H1 (cell line): Measurements from ENCODE around the gene TUBGCP3. TPM values are rescaled to one million over a fixed set of nuclear protein-coding genes. Genes with fewer than 3 reads are reported as not detected.

ENCODE experiments used
- CTCF ChIA-PET: fragments of 300-600 bp; sonication (Branson Sonifier 250); formaldehyde crosslinking; loops from one replicate; lab custom pipeline; 2021; ENCODE audit not compliant: partially characterized antibody; lab: Charles Lee
- POLR2A ChIA-PET: fragments of 300-600 bp; sonication (Branson Sonifier 250); formaldehyde crosslinking; loops from one replicate; lab custom pipeline; 2021; ENCODE audit warnings: inconsistent platforms; ENCODE audit not compliant: partially characterized antibody; lab: Charles Lee
- DNase-seq, 2 experiments: peaks; one replicate each; pipeline versions ENCODE4 v3.0.0 to v3.0.0-alpha.2; 2010 to 2022; ENCODE audit warnings: low spot score in 2 of 2, low read depth in 1 of 2, mixed read lengths in 1 of 2
- FAIRE-seq: peaks from 2 replicates; lab custom pipeline; 2011; peaks lifted over from hg19 to GRCh38; lab: Jason Lieb, UNC
- H2AFZ ChIP-seq: 2 replicates; pipeline ENCODE4 v1.8.1; 2012; ENCODE audit warnings: low read length, inconsistent platforms
- H2AK5ac ChIP-seq: 2 replicates; pipeline ENCODE4 v1.6.1; 2013; ENCODE audit warnings: low read depth, low read length
- H2BK120ac ChIP-seq: replicated peaks from 2 replicates; pipeline ENCODE3; 2013; ENCODE audit warnings: low read depth, low read length, inconsistent platforms
- H2BK12ac ChIP-seq: 2 replicates; pipeline ENCODE4 v1.6.1; 2013; ENCODE audit warnings: low read depth, low read length
- H2BK15ac ChIP-seq: 2 replicates; pipeline ENCODE4 v1.6.1; 2013; ENCODE audit warnings: low read length
- H2BK20ac ChIP-seq: 2 replicates; pipeline ENCODE4 v1.6.1; 2013; ENCODE audit warnings: low read length
- H2BK5ac ChIP-seq: 2 replicates; pipeline ENCODE4 v1.6.1; 2013; ENCODE audit warnings: low read depth, low read length
- H3K14ac ChIP-seq: 2 replicates; pipeline ENCODE4 v1.6.1; 2013; ENCODE audit warnings: inconsistent platforms; ENCODE audit not compliant: insufficient read length
- H3K18ac ChIP-seq: 2 replicates; pipeline ENCODE4 v1.6.1; 2013; ENCODE audit warnings: low read length; ENCODE audit errors: extremely low read depth
- H3K23ac ChIP-seq: 2 replicates; pipeline ENCODE4 v1.6.1; 2013; ENCODE audit warnings: inconsistent platforms; ENCODE audit not compliant: insufficient read length
- H3K23me2 ChIP-seq: 2 replicates; pipeline ENCODE4 v1.6.1; 2013; ENCODE audit warnings: low read depth, low read length
- H3K27ac ChIP-seq: 2 replicates; pipeline ENCODE4 v1.6.1; 2011; ENCODE audit warnings: low read depth, low read length, inconsistent platforms
- H3K27me3 ChIP-seq, 4 experiments: replicated peaks in 1 of 4; 1 replicate in 1 of 4; 2 replicates in 3 of 4; pipeline versions ENCODE4 v1.6.1 to v1.8.1; 2011 to 2013; ENCODE audit warnings: low read length in 3 of 4, mild to moderate bottlenecking in 3 of 4, inconsistent platforms in 2 of 4, mixed read lengths in 2 of 4, moderate library complexity in 1 of 4; ENCODE audit not compliant: control insufficient read depth in 3 of 4, insufficient read depth in 3 of 4; ENCODE audit errors: extremely low read depth in 1 of 4
- H3K36me3 ChIP-seq, 4 experiments: 2 replicates each; pipeline versions ENCODE4 v1.6.1 to v1.8.1; 2011 to 2013; ENCODE audit warnings: mild to moderate bottlenecking in 4 of 4, low read length in 3 of 4, moderate library complexity in 2 of 4, control low read depth in 1 of 4, inconsistent platforms in 1 of 4; ENCODE audit not compliant: insufficient read depth in 4 of 4, control insufficient read depth in 2 of 4
- H3K4ac ChIP-seq: replicated peaks from 2 replicates; pipeline ENCODE3; 2013; ENCODE audit warnings: low read length, low read depth, mixed read lengths, inconsistent platforms; ENCODE audit not compliant: insufficient read length
- H3K4me1 ChIP-seq, 4 experiments: replicated peaks in 1 of 4; 1 replicate in 1 of 4; 2 replicates in 3 of 4; pipeline versions ENCODE4 v1.6.1 to v1.8.1; 2011 to 2013; ENCODE audit warnings: low read length in 3 of 4, inconsistent platforms in 2 of 4, mixed read lengths in 1 of 4; ENCODE audit not compliant: insufficient read depth in 4 of 4, control insufficient read depth in 3 of 4
- H3K4me2 ChIP-seq, 2 experiments: 2 replicates each; pipeline versions ENCODE4 v1.6.1 to v1.8.1; 2011 to 2013; ENCODE audit warnings: low read depth in 2 of 2, low read length in 2 of 2, control low read depth in 1 of 2, inconsistent platforms in 1 of 2, mild to moderate bottlenecking in 1 of 2; ENCODE audit not compliant: insufficient read depth in 1 of 2
- H3K4me3 ChIP-seq, 4 experiments: fragments of 200-600, 300-600 bp in 1 of 4; sonication (generic), shearing (Covaris generic), sonication (Bioruptor Twin) in 1 of 4; 2 replicates each; pipeline versions ENCODE4 v1.5.1 to v1.8.1; 2011 to 2016; ENCODE audit warnings: low read length in 4 of 4, low read depth in 3 of 4, control low read depth in 2 of 4, inconsistent platforms in 2 of 4, mild to moderate bottlenecking in 2 of 4, mixed read lengths in 1 of 4, moderate library complexity in 1 of 4; ENCODE audit not compliant: insufficient read depth in 2 of 4; ENCODE audit errors: extremely low read depth in 1 of 4
- H3K56ac ChIP-seq: replicated peaks from 2 replicates; pipeline ENCODE3; 2013; ENCODE audit warnings: low read depth, mild to moderate bottlenecking, mixed read lengths, low read length, inconsistent platforms; ENCODE audit not compliant: insufficient read length
- H3K79me1 ChIP-seq: 2 replicates; pipeline ENCODE4 v1.6.1; 2013; ENCODE audit warnings: low read depth, low read length, control low read depth
- H3K79me2 ChIP-seq, 2 experiments: 2 replicates each; pipeline versions ENCODE4 v1.6.1 to v1.8.1; 2012 to 2013; ENCODE audit warnings: low read length in 2 of 2, mild to moderate bottlenecking in 2 of 2, inconsistent platforms in 1 of 2; ENCODE audit not compliant: insufficient read depth in 2 of 2, control insufficient read depth in 1 of 2
- H3K9ac ChIP-seq, 4 experiments: replicated peaks in 1 of 4; 1 replicate in 1 of 4; 2 replicates in 3 of 4; pipeline versions ENCODE4 v1.6.1 to v1.8.1; 2011 to 2013; ENCODE audit warnings: low read depth in 3 of 4, low read length in 3 of 4, control low read depth in 2 of 4, mild to moderate bottlenecking in 2 of 4, moderate library complexity in 2 of 4, inconsistent platforms in 1 of 4; ENCODE audit errors: extremely low read depth in 1 of 4
- H3K9me3 ChIP-seq, 2 experiments: 2 replicates each; pipeline versions ENCODE4 v1.6.1 to v1.8.1; 2012 to 2013; ENCODE audit warnings: mild to moderate bottlenecking in 2 of 2, moderate library complexity in 2 of 2, control low read depth in 1 of 2, inconsistent platforms in 1 of 2, low read depth in 1 of 2, low read length in 1 of 2, mixed read lengths in 1 of 2; ENCODE audit not compliant: insufficient read depth in 2 of 2
- H4K20me1 ChIP-seq, 2 experiments: replicated peaks in 1 of 2; 2 replicates each; pipeline versions ENCODE3 to v1.8.1; 2011 to 2013; ENCODE audit warnings: inconsistent platforms in 2 of 2, low read length in 2 of 2, mild to moderate bottlenecking in 1 of 2; ENCODE audit not compliant: insufficient read depth in 2 of 2, control insufficient read depth in 1 of 2
- H4K5ac ChIP-seq: 2 replicates; pipeline ENCODE4 v1.6.1; 2013; ENCODE audit warnings: low read length, low read depth, mixed read lengths, inconsistent platforms; ENCODE audit not compliant: insufficient read length
- H4K8ac ChIP-seq: 2 replicates; pipeline ENCODE4 v1.8.0; 2013; ENCODE audit warnings: mild to moderate bottlenecking, moderate library complexity, low read length, inconsistent platforms; ENCODE audit not compliant: insufficient read depth; ENCODE audit errors: extremely low read depth
- H4K91ac ChIP-seq: replicated peaks from 2 replicates; pipeline ENCODE3; 2013; ENCODE audit warnings: low read length, mixed read lengths, inconsistent platforms; ENCODE audit not compliant: insufficient read length
- ASH2L ChIP-seq: fragments of 200-600, 300-600 bp; sonication (generic); IDR thresholded peaks from one replicate; pipeline ENCODE4 v1.7.1; 2017; ENCODE audit warnings: low read length
- CHD1 ChIP-seq: IDR thresholded peaks from 2 replicates; pipeline ENCODE4 v1.6.1; 2012; ENCODE audit warnings: low read depth, low read length, improper control_type of control experiment
- CTBP2 ChIP-seq: IDR thresholded peaks from 2 replicates; pipeline ENCODE4 v1.7.0; 2011; ENCODE audit warnings: borderline replicate concordance, mild to moderate bottlenecking, moderate library complexity, mixed read lengths, low read length; ENCODE audit not compliant: insufficient read depth, insufficient read length
- EZH2 ChIP-seq: fragments of 200-600 bp; sonication (generic); IDR thresholded peaks from 2 replicates; pipeline ENCODE4 v1.7.1; 2012; ENCODE audit warnings: low read depth, mild to moderate bottlenecking, moderate library complexity, low read length, inconsistent platforms; ENCODE audit not compliant: severe bottlenecking
- HDAC2 ChIP-seq, 2 experiments: fragments of 300-600 bp in 1 of 2; sonication (generic) in 1 of 2; IDR thresholded peaks; 2 replicates each; pipeline ENCODE4 v1.6.1; 2011 to 2012; ENCODE audit warnings: low read depth in 2 of 2, low read length in 2 of 2, mild to moderate bottlenecking in 2 of 2, moderate library complexity in 2 of 2, borderline replicate concordance in 1 of 2, inconsistent platforms in 1 of 2
- NANOG ChIP-seq: IDR thresholded peaks from 2 replicates; pipeline ENCODE4 v1.6.1; 2011; ENCODE audit warnings: low read length, low read depth, mild to moderate bottlenecking, inconsistent platforms; ENCODE audit not compliant: insufficient read depth, poor library complexity, severe bottlenecking
- NRF1 ChIP-seq: IDR thresholded peaks from 2 replicates; pipeline ENCODE4 v1.6.1; 2011; ENCODE audit warnings: mild to moderate bottlenecking, low read depth, low read length, improper control_type of control experiment
- POLR2A ChIP-seq, 2 experiments: IDR thresholded peaks; 1 replicate in 1 of 2; 2 replicates in 1 of 2; pipeline ENCODE4 v1.6.1; 2011; ENCODE audit warnings: low read depth in 2 of 2, low read length in 2 of 2, mild to moderate bottlenecking in 2 of 2; ENCODE audit errors: control extremely low read depth in 1 of 2
- POLR2AphosphoS5 ChIP-seq: IDR thresholded peaks from 2 replicates; pipeline ENCODE4 v1.6.1; 2011; ENCODE audit warnings: low read depth, low read length
- RAD21 ChIP-seq, 2 experiments: IDR thresholded peaks in 1 of 2; conservative IDR thresholded peaks in 1 of 2; 2 replicates each; pipeline ENCODE4 v1.6.1; 2011; ENCODE audit warnings: low read depth in 2 of 2, low read length in 2 of 2, improper control_type of control experiment in 1 of 2, inconsistent platforms in 1 of 2, mild to moderate bottlenecking in 1 of 2, moderate library complexity in 1 of 2
- SP2 ChIP-seq: IDR thresholded peaks from 2 replicates; pipeline ENCODE4 v1.6.1; 2012; ENCODE audit warnings: mild to moderate bottlenecking, low read length, inconsistent platforms
- TEAD4 ChIP-seq: IDR thresholded peaks from 2 replicates; pipeline ENCODE4 v1.6.1; 2012; ENCODE audit warnings: low read depth, low read length, inconsistent platforms, mixed read lengths
- WGBS, 2 experiments: shearing (Covaris generic) in 1 of 2; methylation state at CpG; one replicate each; pipeline versions ENCODE4 v1.1.6 to v1.1.7; 2013 to 2015; ENCODE audit warnings: low lambda C conversion rate in 2 of 2, mixed read lengths in 2 of 2, inconsistent platforms in 1 of 2, low coverage in 1 of 2, missing lambda C conversion rate in 1 of 2; ENCODE audit not compliant: insufficient replicate concordance in 2 of 2, insufficient coverage in 1 of 2, insufficient read length in 1 of 2; ENCODE audit errors: extremely low coverage in 1 of 2, missing lambda C conversion rate in 1 of 2; 5-methylcytosine and 5-hydroxymethylcytosine counted together
- polyA plus RNA-seq, 7 experiments: library from polyadenylated mRNA; depleted of rRNA in 3 of 7; stranded (reverse) in 5 of 7; unstranded in 2 of 7; fragments of >200 nt in 5 of 7; fragments of 200-250 nt in 2 of 7; gene quantifications; 1 replicate in 5 of 7; 2 replicates in 1 of 7; 4 replicates in 1 of 7; pipeline versions ENCODE4 v1.2.1 to v1.2.3, GENCODE V29; 2011 to 2013; ENCODE audit warnings: missing spikeins in 2 of 7, mixed read lengths in 2 of 7
- total RNA-seq: library from RNA; stranded (reverse); fragmentation: NEBNext Ultra II Directional; extraction: Animal tissue kit (Norgen Biotek cat#: 25700); gene quantifications from 2 replicates; pipeline ENCODE4 v1.2.1, GENCODE V29; 2021

Gene TUBGCP3
- total and polyA plus RNA-seq, 2 of the 8 experiments (the other 6 are each of a cell fraction or from before 2014, with no cell fraction given) = 27.0 to 31.7 TPM

DNA sequence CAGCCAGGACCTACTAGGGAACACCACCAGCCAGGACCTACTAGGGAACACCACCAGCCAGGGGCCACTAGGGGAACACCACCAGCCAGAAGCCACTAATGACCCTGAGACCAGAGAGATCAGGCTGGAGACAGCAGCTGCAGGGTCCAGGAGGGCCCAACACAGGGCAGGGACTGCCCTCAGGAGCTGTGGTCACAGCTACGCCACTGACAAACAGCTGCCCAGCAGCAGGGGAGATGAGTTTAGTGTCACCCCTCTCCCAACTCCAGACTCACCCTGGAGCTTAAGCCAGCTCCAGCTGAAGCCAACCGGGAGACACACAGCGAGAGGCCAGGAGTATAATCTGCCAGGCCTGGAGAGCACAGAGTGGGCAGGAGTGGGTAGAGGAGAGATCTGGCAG lies 25.7 kb downstream of the TUBGCP3 start:
- DNase-seq (no peak), FAIRE-seq (no peak)
- Histone ChIP-seq H3K56ac (no peak overlapping the region), H2BK5ac (no peak overlapping the region), H4K91ac (no peak overlapping the region), H4K8ac (no peak overlapping the region), H3K27me3 (no peaks in the 10 kb centered on the region), H3K9ac (no peak overlapping the region), H3K27ac (no peak overlapping the region), H2BK12ac (no peak overlapping the region), H3K79me1 (peaks cover 2% of the 10 kb centered on the region), H3K4me2 (no peak overlapping the region), H2AFZ (no peak overlapping the region), H3K23me2 (no peaks in the 10 kb centered on the region), H3K36me3 (peaks cover 0 to 22% (median 6%) of the 10 kb centered on the region in 4 experiments; a peak in 3 of 8 replicates), H3K23ac (no peak overlapping the region), H3K4me1 (peaks cover 2 to 5% (median 3%) of the 10 kb centered on the region in 4 experiments), H4K5ac (no peak overlapping the region), H4K20me1 (peaks cover 6 to 8% of the 10 kb centered on the region in 2 experiments), H3K79me2 (peaks cover 0 to 15% of the 10 kb centered on the region in 2 experiments; a peak in 3 of 4 replicates), H2BK120ac (no peak overlapping the region), H2BK20ac (no peak overlapping the region), H2BK15ac (no peak overlapping the region), H3K4ac (no peak overlapping the region), H3K4me3 (no peak overlapping the region)
- ChIA-PET POLR2A (no interaction called here), CTCF (interaction anchor here (0.8 to 1.2 kb wide), 3 partner anchors 12 to 46 kb away, joined by 3 to 5 read pairs (median 4); no protein-coding TSS in a partner anchor)
- 90% methylated on average over 3 of the region's 3 CpGs; no CpG with 5 or more reads in 1 of the 2 experiments for WGBS, 2 experiments
- TF ChIP-seq EZH2 (no peak), RAD21 (IDR thresholded peaks at IDR 0.05 in 1 of 2, conservative IDR thresholded peaks at IDR 0.05 in 1 of 2; ENCODE audit: low read depth in 2 of 2, low read length in 2 of 2) (no peak), HDAC2 (IDR thresholded peaks at IDR 0.05; ENCODE audit: borderline replicate concordance in 1 of 2, low read depth in 2 of 2, low read length in 2 of 2) (no peak), ASH2L (no peak), CHD1 (no peak), NRF1 (no peak), CTBP2 (no peak), SP2 (no peak), POLR2A (IDR thresholded peaks at IDR 0.05; ENCODE audit: control extremely low read depth in 1 of 2, low read depth in 2 of 2, low read length in 2 of 2) (no peak), TEAD4 (no peak), NANOG (no peak), POLR2AphosphoS5 (no peak)
- TF ChIP-seq, all 59 proteins: peak for 0
- no peak overlapping the region for H2AK5ac ChIP-seq
- no peak overlapping the region for H3K18ac ChIP-seq
- H3K14ac ChIP-seq = no peak overlapping the region
- no peaks in the 10 kb centered on the region for H3K9me3 ChIP-seq
